PC-3 (cell line): ENCODE results near the gene MTM1. TPM values are rescaled to one million over a fixed set of nuclear protein-coding genes. Genes with fewer than 3 reads are reported as not detected.

Experiments
- ATAC-seq: fragments of 200-7000 bp; cut with Tn5 transposase; 2 replicates; pipeline ENCODE4 v1.9.1; 2020; ENCODE audit warnings: mild to moderate bottlenecking, moderate library complexity
- BruUV-seq: library from RNA; stranded (reverse); fragments of 400-500 nt; replicated peaks from 2 replicates; lab custom pipeline; 2021; lab: Mats Ljungman, UMichigan
- CTCF ChIA-PET: fragments of 300-600 bp; sonication (Branson Sonifier 250); formaldehyde crosslinking; loops from one replicate; lab custom pipeline; 2022; ENCODE audit warnings: antibody characterized with exemption; lab: Charles Lee
- POLR2A ChIA-PET: fragments of 300-600 bp; sonication (Branson Sonifier 250); formaldehyde crosslinking; loops from one replicate; lab custom pipeline; 2022; ENCODE audit warnings: antibody characterized with exemption; ENCODE audit not compliant: unreplicated experiment; lab: Charles Lee
- DNase-seq: peaks from one replicate; pipeline ENCODE4 v3.0.0-alpha.2; 2015
- H2AFZ ChIP-seq: fragments of 300-600 bp; sonication (generic); 2 replicates; pipeline ENCODE4 v1.6.0; 2016; ENCODE audit warnings: antibody characterized with exemption, low read length
- H3F3A ChIP-seq: fragments of 300-600 bp; sonication (generic); one replicate; pipeline ENCODE4 v1.6.0; 2017; ENCODE audit warnings: antibody characterized with exemption, low read length, control low read depth, mild to moderate bottlenecking; ENCODE audit not compliant: unreplicated experiment
- H3K27ac ChIP-seq: fragments of 300-600 bp; sonication (generic); 2 replicates; pipeline ENCODE4 v1.5.1; 2016; ENCODE audit warnings: mild to moderate bottlenecking, low read length
- H3K27me3 ChIP-seq: fragments of 300-600 bp; sonication (generic); 2 replicates; pipeline ENCODE4 v1.6.1; 2016; ENCODE audit warnings: low read length, mixed read lengths
- H3K36me3 ChIP-seq: fragments of 300-600 bp; sonication (generic); 2 replicates; pipeline ENCODE4 v1.6.1; 2016; ENCODE audit warnings: low read depth, mixed run types, low read length, mixed read lengths
- H3K4me1 ChIP-seq: fragments of 300-600 bp; sonication (generic); 2 replicates; pipeline ENCODE4 v1.5.1; 2016; ENCODE audit warnings: low read length; ENCODE audit not compliant: insufficient read depth
- H3K4me2 ChIP-seq: fragments of 300-600 bp; sonication (generic); 2 replicates; pipeline ENCODE4 v1.6.0; 2016; ENCODE audit warnings: low read length
- H3K4me3 ChIP-seq: fragments of 300-600 bp; sonication (generic); 2 replicates; pipeline ENCODE4 v1.5.1; 2016; ENCODE audit warnings: mild to moderate bottlenecking, low read length, mixed read lengths
- H3K79me2 ChIP-seq: fragments of 300-600 bp; sonication (generic); 2 replicates; pipeline ENCODE4 v1.6.1; 2017; ENCODE audit warnings: low read length, mixed read lengths
- H3K9ac ChIP-seq: fragments of 300-600 bp; sonication (generic); 2 replicates; pipeline ENCODE4 v1.6.0; 2016; ENCODE audit warnings: mild to moderate bottlenecking, low read length
- H3K9me2 ChIP-seq: fragments of 300-600 bp; sonication (generic); replicated peaks from 2 replicates; pipeline ENCODE4 v1.6.1; 2016; ENCODE audit warnings: mixed run types, low read length, mixed read lengths
- H3K9me3 ChIP-seq: fragments of 300-600 bp; sonication (generic); 2 replicates; pipeline ENCODE4 v1.6.1; 2016; ENCODE audit warnings: low read length, mixed read lengths
- H4K20me1 ChIP-seq: fragments of 300-600 bp; sonication (generic); 2 replicates; pipeline ENCODE4 v1.6.1; 2016; ENCODE audit warnings: low read length, mixed read lengths
- EZH2 ChIP-seq: fragments of 300-600 bp; sonication (generic); IDR thresholded peaks from one replicate; pipeline ENCODE4 v1.6.1; 2017; ENCODE audit warnings: antibody characterized with exemption, mild to moderate bottlenecking, low read length; ENCODE audit not compliant: unreplicated experiment
- EZH2phosphoT487 ChIP-seq: fragments of 300-600 bp; sonication (generic); IDR thresholded peaks from 2 replicates; pipeline ENCODE4 v1.6.1; 2018; ENCODE audit warnings: mild to moderate bottlenecking, antibody characterized with exemption, low read length, borderline replicate concordance
- intact Hi-C: fragments of 100-400 bp; cut with micrococcal nuclease; formaldehyde crosslinking; loops from 2 replicates; pipeline ENCODE4 v1.9.0; 2023
- total RNA-seq: library from RNA; depleted of rRNA; stranded (reverse); fragments of >200 nt; gene quantifications from 2 replicates; pipeline ENCODE4 v1.2.3, GENCODE V29; 2014
- TF ChIP-seq, protein P1 (sequence below): fragments of 300-600 bp; sonication (generic); conservative IDR thresholded peaks from 2 replicates; pipeline ENCODE4 v1.5.1; 2017; ENCODE audit warnings: antibody characterized with exemption, low read depth, mild to moderate bottlenecking, low read length

The MTM1 gene
- total RNA-seq, 1 experiment from 2014 or later = 13.7 TPM

DNA sequence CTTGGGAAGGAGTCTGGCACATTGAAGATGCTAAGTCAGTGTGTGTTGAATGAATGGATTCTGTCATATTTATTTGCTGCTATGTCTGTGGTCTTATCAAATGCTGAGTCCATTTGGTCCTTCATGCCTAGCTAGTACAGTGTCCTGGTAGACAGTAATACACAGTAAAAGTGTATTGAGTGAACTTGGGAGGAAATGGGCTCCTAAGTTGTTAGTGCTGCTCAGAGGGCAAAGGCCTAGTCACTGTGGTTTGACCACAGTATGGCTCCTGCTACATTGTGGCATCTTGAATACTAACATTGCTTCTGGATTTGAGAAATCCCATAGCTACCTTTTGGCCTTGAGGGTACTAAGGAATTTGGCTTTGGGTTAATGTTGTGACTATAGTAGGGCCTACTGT, 33.9 kb downstream of the MTM1 start:
- no peaks in the 10 kb centered on the region for H3K79me2 ChIP-seq
- no peaks in the 10 kb centered on the region for H3K9me2 ChIP-seq
- H2AFZ ChIP-seq = no peak overlapping the region
- no peak overlapping the region for H3K4me2 ChIP-seq
- no peak overlapping the region for H3K4me3 ChIP-seq
- DNase-seq (no peak), ATAC-seq (no peak)
- H3K9ac ChIP-seq = no peak overlapping the region
- POLR2A ChIA-PET = no interaction called here
- TF ChIP-seq, protein P1, sequence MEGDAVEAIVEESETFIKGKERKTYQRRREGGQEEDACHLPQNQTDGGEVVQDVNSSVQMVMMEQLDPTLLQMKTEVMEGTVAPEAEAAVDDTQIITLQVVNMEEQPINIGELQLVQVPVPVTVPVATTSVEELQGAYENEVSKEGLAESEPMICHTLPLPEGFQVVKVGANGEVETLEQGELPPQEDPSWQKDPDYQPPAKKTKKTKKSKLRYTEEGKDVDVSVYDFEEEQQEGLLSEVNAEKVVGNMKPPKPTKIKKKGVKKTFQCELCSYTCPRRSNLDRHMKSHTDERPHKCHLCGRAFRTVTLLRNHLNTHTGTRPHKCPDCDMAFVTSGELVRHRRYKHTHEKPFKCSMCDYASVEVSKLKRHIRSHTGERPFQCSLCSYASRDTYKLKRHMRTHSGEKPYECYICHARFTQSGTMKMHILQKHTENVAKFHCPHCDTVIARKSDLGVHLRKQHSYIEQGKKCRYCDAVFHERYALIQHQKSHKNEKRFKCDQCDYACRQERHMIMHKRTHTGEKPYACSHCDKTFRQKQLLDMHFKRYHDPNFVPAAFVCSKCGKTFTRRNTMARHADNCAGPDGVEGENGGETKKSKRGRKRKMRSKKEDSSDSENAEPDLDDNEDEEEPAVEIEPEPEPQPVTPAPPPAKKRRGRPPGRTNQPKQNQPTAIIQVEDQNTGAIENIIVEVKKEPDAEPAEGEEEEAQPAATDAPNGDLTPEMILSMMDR = no peak
- no peak for TF ChIP-seq EZH2phosphoT487
- no peak for TF ChIP-seq EZH2
- no peaks in the 10 kb centered on the region for H3K27me3 ChIP-seq
- H3F3A ChIP-seq = no peaks in the 10 kb centered on the region
- H3K9me3 ChIP-seq = no peaks in the 10 kb centered on the region
- H4K20me1 ChIP-seq = no peaks in the 10 kb centered on the region
- H3K27ac ChIP-seq = no peak overlapping the region
- no peaks in the 10 kb centered on the region; the same call in 1 of the 2 replicates for H3K36me3 ChIP-seq
- H3K4me1 ChIP-seq = no peaks in the 10 kb centered on the region
- BruUV-seq = no TSS peak
- CTCF ChIA-PET = no interaction called here
- intact Hi-C loops = no loop called here

DNA sequence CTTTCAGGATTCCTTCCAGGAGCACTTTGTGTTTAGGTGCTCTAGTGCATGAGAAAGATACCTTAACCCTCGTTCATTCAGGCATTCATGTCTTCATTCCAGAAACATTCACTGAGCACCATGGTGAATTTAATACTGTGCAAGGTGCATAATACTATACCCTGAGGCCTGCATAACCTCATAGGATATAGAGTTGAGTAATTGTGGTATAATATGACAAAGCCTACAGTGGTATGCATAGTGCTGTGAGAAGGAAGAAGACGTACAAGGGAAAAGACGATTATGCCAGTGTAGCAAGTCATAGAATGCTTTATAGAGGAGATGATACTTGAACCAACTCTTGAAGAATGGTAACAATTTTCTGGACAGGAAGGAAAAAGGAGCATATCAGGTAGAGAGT, 34.3 kb downstream of the MTM1 start:
- Histone ChIP-seq H3K4me1 (no peaks in the 10 kb centered on the region), H3K4me2 (no peak overlapping the region), H3K79me2 (no peaks in the 10 kb centered on the region), H3K9ac (no peak overlapping the region), H3K9me2 (no peaks in the 10 kb centered on the region), H4K20me1 (no peaks in the 10 kb centered on the region), H3F3A (no peaks in the 10 kb centered on the region), H3K9me3 (no peaks in the 10 kb centered on the region), H2AFZ (no peak overlapping the region), H3K27me3 (no peaks in the 10 kb centered on the region), H3K36me3 (no peaks in the 10 kb centered on the region; the same call in 1 of the 2 replicates), H3K4me3 (no peak overlapping the region), H3K27ac (no peak overlapping the region)
- BruUV-seq = no TSS peak
- POLR2A ChIA-PET = no interaction called here
- CTCF ChIA-PET = no interaction called here
- DNase-seq (no peak), ATAC-seq (no peak)
- TF ChIP-seq EZH2phosphoT487 (no peak), EZH2 (no peak)
- TF ChIP-seq, protein P1 = no peak
- intact Hi-C loops = no loop called here

DNA sequence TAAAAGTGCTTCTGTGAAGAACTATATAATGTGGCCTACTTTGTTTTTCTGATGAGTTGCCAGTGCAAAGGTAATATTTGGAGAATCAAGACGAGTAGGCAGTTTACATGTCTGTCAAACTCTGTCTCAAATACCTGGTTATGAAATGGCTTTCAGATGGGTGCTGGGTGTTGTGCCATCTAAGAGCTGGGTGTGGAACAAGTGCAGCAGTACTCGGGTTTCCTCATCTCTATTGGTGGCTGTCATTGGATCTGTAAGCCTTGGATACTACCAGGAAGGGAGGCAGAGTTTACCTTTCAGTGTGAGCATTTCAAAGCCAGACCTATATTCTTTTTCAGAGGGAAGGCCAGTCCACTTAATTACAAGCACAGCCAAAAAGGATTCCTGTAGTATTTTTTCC, 37.2 kb downstream of the MTM1 start:
- Histone ChIP-seq H3K9me3 (no peaks in the 10 kb centered on the region), H3K4me3 (no peak overlapping the region), H3K9me2 (no peaks in the 10 kb centered on the region), H3K27ac (no peak overlapping the region), H2AFZ (no peak overlapping the region), H3F3A (no peaks in the 10 kb centered on the region), H3K36me3 (no peaks in the 10 kb centered on the region), H3K9ac (no peak overlapping the region), H3K79me2 (no peaks in the 10 kb centered on the region), H3K27me3 (no peaks in the 10 kb centered on the region), H4K20me1 (no peaks in the 10 kb centered on the region), H3K4me2 (no peak overlapping the region), H3K4me1 (no peaks in the 10 kb centered on the region)
- CTCF ChIA-PET = no interaction called here
- intact Hi-C loops = no loop called here
- BruUV-seq = no TSS peak
- TF ChIP-seq EZH2 = no peak
- POLR2A ChIA-PET = no interaction called here
- no peak for DNase-seq
- no peak for ATAC-seq
